ENCODE results near the gene ITPRID1. TPM values are rescaled to one million over a fixed set of nuclear protein-coding genes. Genes with fewer than 3 reads are reported as not detected.

The ITPRID1 gene
- total RNA-seq, 1 experiment from 2014 or later: not detected

DNA sequence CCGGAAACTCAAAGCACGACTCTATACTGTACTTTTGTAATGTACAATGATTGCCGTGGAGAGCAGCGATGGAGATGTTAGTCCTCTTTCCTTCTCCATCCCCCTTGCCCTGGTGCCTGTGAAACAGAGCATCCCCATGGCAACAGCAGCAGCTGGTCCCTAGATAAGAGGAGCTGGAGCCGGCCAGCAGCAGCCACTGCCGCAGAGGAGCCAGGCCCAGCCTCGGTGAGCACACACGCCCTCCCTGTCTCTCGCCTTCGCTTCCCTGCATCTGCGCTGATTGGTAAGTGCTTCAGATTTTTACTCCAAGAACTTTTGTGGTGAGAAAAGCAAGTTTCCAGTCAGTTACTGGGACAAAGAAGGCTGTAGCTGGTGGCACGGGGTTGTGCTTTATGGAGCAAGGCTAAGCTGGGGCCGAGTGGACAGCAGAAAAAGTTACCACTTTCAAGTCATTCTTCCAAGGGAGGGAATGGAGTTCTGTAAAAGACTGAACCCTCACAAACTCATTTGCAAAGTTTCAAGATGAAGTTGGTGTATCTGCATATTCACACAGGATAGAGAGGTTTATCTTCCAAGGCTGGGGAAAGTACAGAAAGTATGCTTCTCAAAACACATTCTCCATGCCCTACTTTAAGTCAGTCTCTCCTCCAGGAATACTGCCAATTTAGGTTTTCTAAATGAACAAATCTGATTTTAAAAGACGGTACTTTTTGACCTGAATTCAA, 173.3 kb downstream of the ITPRID1 start, which contains the start of gene PPP1R17:
Gene PPP1R17 (plus strand): TSS at position 192 of the 725 bp plus-strand sequence. CDS start 5,227 bp downstream, outside the sequence.
- H3K4me3 ChIP-seq: no peak within 1 kb of the TSS
- CTCF ChIA-PET: interaction anchor here (0.6 kb wide), 1 partner anchor 494 kb away, joined by 4 read pairs; no protein-coding TSS in a partner anchor
- no peaks in the 10 kb centered on the region for H3F3A ChIP-seq (ENCODE audit: insufficient read depth, low read depth)
- no peaks in the 10 kb centered on the region for H3K79me2 ChIP-seq (ENCODE audit: low read depth)
- no peaks in the 10 kb centered on the region for H3K36me3 ChIP-seq (ENCODE audit: low read depth)
- H3K9me2 ChIP-seq (ENCODE audit: insufficient read depth): no peaks in the 10 kb centered on the region
- H3K27ac ChIP-seq: no peak within 1 kb of the TSS
- intact Hi-C loops (cut with micrococcal nuclease; ENCODE audit: unreplicated experiment): no loop called here
- H2AFZ ChIP-seq: no peak within 1 kb of the TSS
- POLR2A ChIA-PET (ENCODE audit: unreplicated experiment): interaction anchor here (0.6 kb wide), 1 partner anchor 582 kb away, joined by 4 read pairs; no protein-coding TSS in a partner anchor
- H3K27me3 ChIP-seq (ENCODE audit: insufficient read depth, low read depth): peaks cover 59% of the 10 kb centered on the region
- no TSS peak for BruUV-seq (replicated peaks)
- no peaks in the 10 kb centered on the region for H3K9me3 ChIP-seq (ENCODE audit: insufficient read depth, low read depth)
- no peaks in the 10 kb centered on the region for H3K4me1 ChIP-seq (replicated peaks; ENCODE audit: insufficient read depth)
- no peak for DNase-seq
- no peak within 1 kb of the TSS for H3K4me2 ChIP-seq
- H4K20me1 ChIP-seq (ENCODE audit: insufficient read depth): no peaks in the 10 kb centered on the region
- TF ChIP-seq, protein P1, sequence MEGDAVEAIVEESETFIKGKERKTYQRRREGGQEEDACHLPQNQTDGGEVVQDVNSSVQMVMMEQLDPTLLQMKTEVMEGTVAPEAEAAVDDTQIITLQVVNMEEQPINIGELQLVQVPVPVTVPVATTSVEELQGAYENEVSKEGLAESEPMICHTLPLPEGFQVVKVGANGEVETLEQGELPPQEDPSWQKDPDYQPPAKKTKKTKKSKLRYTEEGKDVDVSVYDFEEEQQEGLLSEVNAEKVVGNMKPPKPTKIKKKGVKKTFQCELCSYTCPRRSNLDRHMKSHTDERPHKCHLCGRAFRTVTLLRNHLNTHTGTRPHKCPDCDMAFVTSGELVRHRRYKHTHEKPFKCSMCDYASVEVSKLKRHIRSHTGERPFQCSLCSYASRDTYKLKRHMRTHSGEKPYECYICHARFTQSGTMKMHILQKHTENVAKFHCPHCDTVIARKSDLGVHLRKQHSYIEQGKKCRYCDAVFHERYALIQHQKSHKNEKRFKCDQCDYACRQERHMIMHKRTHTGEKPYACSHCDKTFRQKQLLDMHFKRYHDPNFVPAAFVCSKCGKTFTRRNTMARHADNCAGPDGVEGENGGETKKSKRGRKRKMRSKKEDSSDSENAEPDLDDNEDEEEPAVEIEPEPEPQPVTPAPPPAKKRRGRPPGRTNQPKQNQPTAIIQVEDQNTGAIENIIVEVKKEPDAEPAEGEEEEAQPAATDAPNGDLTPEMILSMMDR (conservative IDR thresholded peaks at IDR 0.05): no peak
- no peak for TF ChIP-seq EZH2 (IDR thresholded peaks at IDR 0.05; ENCODE audit: low read depth)

- peaks cover 59% of the 10 kb centered on the region for H3K27me3 ChIP-seq (ENCODE audit: insufficient read depth, low read depth)
- CTCF ChIA-PET: no interaction called here
- intact Hi-C loops (cut with micrococcal nuclease; ENCODE audit: unreplicated experiment): no loop called here
- H3F3A ChIP-seq (ENCODE audit: insufficient read depth, low read depth): no peaks in the 10 kb centered on the region
- H3K9me2 ChIP-seq (ENCODE audit: insufficient read depth): no peaks in the 10 kb centered on the region
- no peaks in the 10 kb centered on the region for H3K36me3 ChIP-seq (ENCODE audit: low read depth)
- no peaks in the 10 kb centered on the region for H3K4me1 ChIP-seq (replicated peaks; ENCODE audit: insufficient read depth)
- no TSS peak for BruUV-seq (replicated peaks)
- no peak for TF ChIP-seq EZH2 (IDR thresholded peaks at IDR 0.05; ENCODE audit: low read depth)
- TF ChIP-seq, protein P1 (conservative IDR thresholded peaks at IDR 0.05): no peak
- no peak overlapping the region for H2AFZ ChIP-seq
- no peaks in the 10 kb centered on the region for H3K9me3 ChIP-seq (ENCODE audit: insufficient read depth, low read depth)
- H3K4me2 ChIP-seq: no peak overlapping the region
- no peaks in the 10 kb centered on the region for H3K79me2 ChIP-seq (ENCODE audit: low read depth)
- POLR2A ChIA-PET (ENCODE audit: unreplicated experiment): no interaction called here
- H3K4me3 ChIP-seq: no peak overlapping the region
- H3K27ac ChIP-seq: no peak overlapping the region
- H4K20me1 ChIP-seq (ENCODE audit: insufficient read depth): no peaks in the 10 kb centered on the region
- DNase-seq: no peak
Measured at GRCh38 chr7:31688372-31688771, 174.5 kb downstream of the ITPRID1 start.

GRCh38 chr7:31688996-31689395, 175.1 kb downstream of the ITPRID1 start:
- intact Hi-C loops (cut with micrococcal nuclease; ENCODE audit: unreplicated experiment): no loop called here
- Histone ChIP-seq H3K4me3 (no peak overlapping the region), H3K9me3 (ENCODE audit: insufficient read depth, low read depth) (no peaks in the 10 kb centered on the region), H3K27me3 (ENCODE audit: insufficient read depth, low read depth) (peaks cover 59% of the 10 kb centered on the region), H3K27ac (no peak overlapping the region), H2AFZ (no peak overlapping the region), H3K36me3 (ENCODE audit: low read depth) (no peaks in the 10 kb centered on the region), H4K20me1 (ENCODE audit: insufficient read depth) (no peaks in the 10 kb centered on the region), H3K4me1 (replicated peaks; ENCODE audit: insufficient read depth) (no peaks in the 10 kb centered on the region), H3K79me2 (ENCODE audit: low read depth) (no peaks in the 10 kb centered on the region), H3K9me2 (ENCODE audit: insufficient read depth) (no peaks in the 10 kb centered on the region), H3F3A (ENCODE audit: insufficient read depth, low read depth) (no peaks in the 10 kb centered on the region), H3K4me2 (no peak overlapping the region)
- no peak for DNase-seq
- ChIA-PET CTCF (no interaction called here), POLR2A (ENCODE audit: unreplicated experiment) (no interaction called here)
- BruUV-seq (replicated peaks): no TSS peak
- TF ChIP-seq EZH2 (IDR thresholded peaks at IDR 0.05; ENCODE audit: low read depth): no peak
- TF ChIP-seq, protein P1 (conservative IDR thresholded peaks at IDR 0.05): no peak
